ENCODE results near the gene SLC39A9.

SLC39A9 gene

DNA sequence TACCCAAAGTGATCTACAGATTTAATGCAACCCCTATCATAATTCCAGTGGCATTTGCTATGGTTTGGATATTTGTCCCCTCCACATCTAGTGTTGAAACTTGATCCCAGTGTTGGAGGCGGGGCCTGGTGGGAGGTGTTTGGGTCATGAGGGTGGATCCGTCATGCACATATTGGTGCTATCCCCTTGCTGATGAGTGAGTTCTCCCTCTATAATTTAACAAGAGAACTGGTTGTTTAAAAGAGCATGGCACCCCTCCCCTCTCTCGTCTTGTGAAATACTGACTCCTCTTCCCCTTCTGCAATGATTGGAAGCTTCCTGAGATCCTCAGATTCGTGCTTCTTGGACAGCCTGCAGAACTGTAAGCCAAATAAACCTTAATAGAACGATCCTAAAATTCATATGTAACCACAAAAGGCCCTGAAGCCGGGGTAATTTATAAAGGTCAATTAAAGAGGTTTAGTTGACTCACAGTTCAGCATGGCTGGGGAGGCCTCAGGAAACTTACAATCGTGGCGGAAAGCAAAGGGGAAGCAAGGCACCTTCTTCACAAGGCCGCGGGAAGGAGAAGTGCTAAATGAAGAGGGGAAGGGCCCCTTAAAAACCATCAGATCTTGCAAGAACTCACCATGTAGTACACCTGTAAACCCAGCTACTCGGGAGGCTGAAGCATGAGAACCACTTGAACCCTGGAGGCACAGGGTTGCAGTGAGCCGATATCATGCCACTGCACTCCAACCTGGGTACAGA is 41.2 kb downstream of the SLC39A9 start:
- TF ChIP-seq, protein P1, sequence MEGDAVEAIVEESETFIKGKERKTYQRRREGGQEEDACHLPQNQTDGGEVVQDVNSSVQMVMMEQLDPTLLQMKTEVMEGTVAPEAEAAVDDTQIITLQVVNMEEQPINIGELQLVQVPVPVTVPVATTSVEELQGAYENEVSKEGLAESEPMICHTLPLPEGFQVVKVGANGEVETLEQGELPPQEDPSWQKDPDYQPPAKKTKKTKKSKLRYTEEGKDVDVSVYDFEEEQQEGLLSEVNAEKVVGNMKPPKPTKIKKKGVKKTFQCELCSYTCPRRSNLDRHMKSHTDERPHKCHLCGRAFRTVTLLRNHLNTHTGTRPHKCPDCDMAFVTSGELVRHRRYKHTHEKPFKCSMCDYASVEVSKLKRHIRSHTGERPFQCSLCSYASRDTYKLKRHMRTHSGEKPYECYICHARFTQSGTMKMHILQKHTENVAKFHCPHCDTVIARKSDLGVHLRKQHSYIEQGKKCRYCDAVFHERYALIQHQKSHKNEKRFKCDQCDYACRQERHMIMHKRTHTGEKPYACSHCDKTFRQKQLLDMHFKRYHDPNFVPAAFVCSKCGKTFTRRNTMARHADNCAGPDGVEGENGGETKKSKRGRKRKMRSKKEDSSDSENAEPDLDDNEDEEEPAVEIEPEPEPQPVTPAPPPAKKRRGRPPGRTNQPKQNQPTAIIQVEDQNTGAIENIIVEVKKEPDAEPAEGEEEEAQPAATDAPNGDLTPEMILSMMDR (IDR thresholded peaks at IDR 0.05; ENCODE audit: low read depth, low read length): no peak
- no peak overlapping the region for H3K4me3 ChIP-seq (ENCODE audit: low read depth, low read length)

DNA sequence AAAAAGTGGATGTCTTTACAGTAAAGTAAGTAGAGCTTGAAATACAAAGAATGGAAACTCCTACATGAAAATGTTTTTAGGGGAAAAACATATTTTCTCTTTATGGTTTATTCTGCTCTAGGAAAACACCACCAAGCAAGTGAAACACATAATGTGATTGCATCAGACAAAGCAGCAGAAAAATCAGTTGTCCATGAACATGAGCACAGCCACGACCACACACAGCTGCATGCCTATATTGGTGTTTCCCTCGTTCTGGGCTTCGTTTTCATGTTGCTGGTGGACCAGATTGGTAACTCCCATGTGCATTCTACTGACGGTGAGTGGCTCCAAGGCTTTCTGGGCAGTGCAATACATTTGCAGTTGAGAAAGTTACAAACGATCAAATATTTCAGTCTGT is 43.5 kb downstream of the SLC39A9 start:
- TF ChIP-seq, protein P1 (IDR thresholded peaks at IDR 0.05; ENCODE audit: low read depth, low read length): no peak
- H3K4me3 ChIP-seq (ENCODE audit: low read depth, low read length): no peak overlapping the region

DNA sequence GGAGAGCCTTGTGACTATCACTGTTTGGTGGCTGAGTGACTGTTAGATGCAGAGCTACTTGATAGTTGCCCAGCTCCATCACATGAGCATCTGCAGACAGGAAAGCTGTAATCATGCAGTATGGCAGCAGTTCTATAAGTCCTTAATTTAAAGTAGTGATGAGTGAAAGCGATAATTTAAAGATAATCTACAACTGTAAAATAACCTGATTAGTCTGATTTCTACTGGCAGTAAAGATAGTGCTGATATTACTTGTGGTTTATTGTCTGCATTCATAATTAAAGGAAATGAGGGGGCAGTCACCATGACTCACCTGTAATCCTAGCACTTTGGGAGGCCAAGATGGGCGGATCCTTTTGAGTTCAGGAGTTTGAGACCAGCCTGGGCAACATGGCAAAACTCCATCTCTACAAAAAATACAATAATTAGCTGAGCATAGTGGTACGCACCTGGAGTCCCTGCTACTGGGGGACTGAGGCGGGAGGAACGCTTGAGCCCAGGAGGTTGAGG is 44.9 kb downstream of the SLC39A9 start:
- no peak overlapping the region for H3K4me3 ChIP-seq (ENCODE audit: low read depth, low read length)
- TF ChIP-seq, protein P1 (IDR thresholded peaks at IDR 0.05; ENCODE audit: low read depth, low read length): no peak

DNA sequence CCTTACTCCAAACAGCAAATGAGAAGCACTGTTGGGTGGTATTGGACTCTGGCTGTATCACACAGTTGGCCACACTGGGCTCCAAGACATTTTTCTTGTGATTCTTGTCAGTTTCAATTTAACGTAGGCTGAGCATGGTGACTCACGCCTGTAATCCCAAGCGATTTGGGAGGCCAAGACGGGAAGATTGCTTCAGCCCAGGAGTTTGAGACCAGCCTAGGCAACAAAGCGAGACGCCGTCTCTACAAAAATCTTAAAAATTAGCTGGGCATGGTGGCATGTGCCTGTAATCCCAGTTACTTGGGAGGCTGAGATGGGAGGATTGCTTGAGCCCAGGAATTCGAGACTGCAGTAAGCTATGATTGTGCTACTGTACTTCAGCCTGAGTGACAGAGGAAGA is 50.7 kb downstream of the SLC39A9 start:
- TF ChIP-seq, protein P1 (IDR thresholded peaks at IDR 0.05; ENCODE audit: low read depth, low read length): no peak

DNA sequence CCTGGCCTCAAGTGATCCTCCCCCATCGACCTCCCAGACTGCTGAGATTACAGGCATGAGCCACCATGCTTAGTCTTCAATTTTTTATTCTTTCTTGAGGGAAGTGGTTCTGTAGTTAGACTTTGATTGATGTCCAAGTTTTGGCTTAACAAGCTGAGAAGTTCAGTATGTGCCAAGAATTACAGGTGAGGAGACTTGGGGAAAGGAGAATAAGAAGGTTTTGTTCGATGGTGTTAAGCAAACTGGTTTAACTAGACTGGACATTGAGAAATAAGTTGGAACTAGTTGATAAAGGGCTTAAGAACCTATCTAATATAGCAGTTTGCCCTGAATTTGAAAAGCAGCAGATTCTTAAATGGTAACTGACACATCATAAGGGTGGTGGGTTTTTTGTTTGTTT is 53.4 kb downstream of the SLC39A9 start:
- TF ChIP-seq, protein P1 (IDR thresholded peaks at IDR 0.05; ENCODE audit: low read depth, low read length): no peak
- H3K4me3 ChIP-seq (ENCODE audit: low read depth, low read length): no peak overlapping the region

More for the DNA sequence above, 50.7 kb downstream of the SLC39A9 start:
- no peak overlapping the region for H3K4me3 ChIP-seq (ENCODE audit: low read depth, low read length)

DNA sequence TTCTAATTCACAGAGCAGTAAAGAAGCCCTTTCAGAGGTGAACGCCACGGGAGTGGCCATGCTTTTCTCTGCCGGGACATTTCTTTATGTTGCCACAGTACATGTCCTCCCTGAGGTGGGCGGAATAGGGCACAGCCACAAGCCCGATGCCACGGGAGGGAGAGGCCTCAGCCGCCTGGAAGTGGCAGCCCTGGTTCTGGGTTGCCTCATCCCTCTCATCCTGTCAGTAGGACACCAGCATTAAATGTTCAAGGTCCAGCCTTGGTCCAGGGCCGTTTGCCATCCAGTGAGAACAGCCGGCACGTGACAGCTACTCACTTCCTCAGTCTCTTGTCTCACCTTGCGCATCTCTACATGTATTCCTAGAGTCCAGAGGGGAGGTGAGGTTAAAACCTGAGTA is 59.9 kb downstream of the SLC39A9 start:
- TF ChIP-seq, protein P1 (IDR thresholded peaks at IDR 0.05; ENCODE audit: low read depth, low read length): no peak
- no peak overlapping the region for H3K4me3 ChIP-seq (ENCODE audit: low read depth, low read length)

DNA sequence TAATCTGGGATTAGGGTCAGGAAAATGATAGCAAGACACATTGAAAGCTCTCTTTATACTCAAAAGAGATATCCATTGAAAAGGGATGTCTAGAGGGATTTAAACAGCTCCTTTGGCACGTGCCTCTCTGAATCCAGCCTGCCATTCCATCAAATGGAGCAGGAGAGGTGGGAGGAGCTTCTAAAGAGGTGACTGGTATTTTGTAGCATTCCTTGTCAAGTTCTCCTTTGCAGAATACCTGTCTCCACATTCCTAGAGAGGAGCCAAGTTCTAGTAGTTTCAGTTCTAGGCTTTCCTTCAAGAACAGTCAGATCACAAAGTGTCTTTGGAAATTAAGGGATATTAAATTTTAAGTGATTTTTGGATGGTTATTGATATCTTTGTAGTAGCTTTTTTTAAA is 60.6 kb downstream of the SLC39A9 start:
- TF ChIP-seq, protein P1 (IDR thresholded peaks at IDR 0.05; ENCODE audit: low read depth, low read length): no peak
- no peak overlapping the region for H3K4me3 ChIP-seq (ENCODE audit: low read depth, low read length)

All from WI38 (cell line).